SK-N-SH treated with all-trans-retinoic acid at 6 μM for 48 hours (cell line): ENCODE results near the gene CDH4.

Experiments used
- ATAC-seq: fragments of 200-7000 bp; cut with Tn5 transposase; 3 replicates; pipeline ENCODE4 v1.9.1; 2020; ENCODE audit warnings: mild to moderate bottlenecking, moderate library complexity
- ARNTL ChIP-seq: fragments of 450-650 bp; formaldehyde crosslinking; IDR thresholded peaks from 2 replicates; pipeline ENCODE4 v1.5.0; 2020; ENCODE audit warnings: low read depth, mild to moderate bottlenecking, moderate library complexity, borderline replicate concordance
- BACH2 ChIP-seq: fragments of 250-450 bp; sonication (Bioruptor Pico); IDR thresholded peaks from 2 replicates; pipeline ENCODE4 v1.9.0; 2021; ENCODE audit warnings: mild to moderate bottlenecking, borderline replicate concordance
- CSDC2 ChIP-seq: fragments of 250-450 bp; sonication (Bioruptor Pico); IDR thresholded peaks from 2 replicates; pipeline ENCODE4 v1.5.0; 2020; ENCODE audit warnings: mild to moderate bottlenecking, moderate library complexity
- ESRRG ChIP-seq: fragments of 250-450 bp; sonication (Bioruptor Pico); IDR thresholded peaks from 2 replicates; pipeline ENCODE4 v1.6.1; 2021; ENCODE audit warnings: mild to moderate bottlenecking
- GLIS3 ChIP-seq: fragments of 250-450 bp; sonication (Bioruptor Pico); IDR thresholded peaks from 2 replicates; pipeline ENCODE4 v1.5.0; 2020; ENCODE audit warnings: mild to moderate bottlenecking, moderate library complexity
- ISL1 ChIP-seq: fragments of 250-450 bp; sonication (Bioruptor Pico); IDR thresholded peaks from 2 replicates; pipeline ENCODE4 v2.1.2; 2022; ENCODE audit warnings: mild to moderate bottlenecking, moderate library complexity
- OSR1 ChIP-seq: fragments of 250-450 bp; sonication (Bioruptor Pico); IDR thresholded peaks from 2 replicates; pipeline ENCODE4 v1.8.0; 2022; ENCODE audit warnings: moderate library complexity, mild to moderate bottlenecking, inconsistent platforms
- PPARA ChIP-seq: fragments of 250-450 bp; sonication (Bioruptor Pico); IDR thresholded peaks from 2 replicates; pipeline ENCODE4 v1.5.0; 2020; ENCODE audit warnings: mild to moderate bottlenecking, borderline replicate concordance
- RARB ChIP-seq: fragments of 250-450 bp; sonication (Bioruptor Pico); IDR thresholded peaks from 2 replicates; pipeline ENCODE4 v1.8.0; 2021; ENCODE audit warnings: mild to moderate bottlenecking, moderate library complexity
- SNAI2 ChIP-seq: fragments of 250-450 bp; sonication (Bioruptor Pico); IDR thresholded peaks from 2 replicates; pipeline ENCODE4 v1.5.0; 2020; ENCODE audit warnings: mild to moderate bottlenecking, moderate library complexity
- TCF4 ChIP-seq: fragments of 250-450 bp; sonication (Bioruptor Pico); IDR thresholded peaks from 2 replicates; pipeline ENCODE4 v1.8.0; 2021; ENCODE audit warnings: mild to moderate bottlenecking, moderate library complexity, borderline replicate concordance
- ZC3H10 ChIP-seq: fragments of 250-450 bp; sonication (Bioruptor Pico); IDR thresholded peaks from 2 replicates; pipeline ENCODE4 v1.5.1; 2021; ENCODE audit warnings: mild to moderate bottlenecking, moderate library complexity
- ZFP30 ChIP-seq: fragments of 450-650 bp; formaldehyde crosslinking; IDR thresholded peaks from 2 replicates; pipeline ENCODE4 v1.5.0; 2022; ENCODE audit warnings: mild to moderate bottlenecking, moderate library complexity
- ZNF565 ChIP-seq: fragments of 450-650 bp; formaldehyde crosslinking; conservative IDR thresholded peaks from 2 replicates; pipeline ENCODE4 v1.5.0; 2020; ENCODE audit warnings: low read depth, mild to moderate bottlenecking, moderate library complexity
- ZNF70 ChIP-seq: fragments of 450-650 bp; formaldehyde crosslinking; IDR thresholded peaks from 2 replicates; pipeline ENCODE4 v1.5.0; 2020; ENCODE audit warnings: mild to moderate bottlenecking, moderate library complexity
- ZNF8 ChIP-seq: fragments of 450-650 bp; formaldehyde crosslinking; IDR thresholded peaks from 2 replicates; pipeline ENCODE4 v1.5.0; 2020; ENCODE audit warnings: mild to moderate bottlenecking, moderate library complexity
- TF ChIP-seq, protein P1 (sequence below): fragments of 250-450 bp; sonication (Bioruptor Pico); IDR thresholded peaks from 2 replicates; pipeline ENCODE4 v1.8.0; 2020; ENCODE audit warnings: mild to moderate bottlenecking, moderate library complexity, borderline replicate concordance
- TF ChIP-seq, protein P2 (sequence below): fragments of 250-450 bp; sonication (Bioruptor Pico); IDR thresholded peaks from 2 replicates; pipeline ENCODE4 v1.8.0; 2021; ENCODE audit warnings: low read depth, mild to moderate bottlenecking, moderate library complexity, borderline replicate concordance
- TF ChIP-seq, protein P3 (sequence below): fragments of 250-450 bp; sonication (Bioruptor Pico); IDR thresholded peaks from 2 replicates; pipeline ENCODE4 v1.5.1; 2021; ENCODE audit warnings: mild to moderate bottlenecking, moderate library complexity
- TF ChIP-seq, protein P4 (sequence below): fragments of 250-450 bp; sonication (Bioruptor Pico); IDR thresholded peaks from 2 replicates; pipeline ENCODE4 v1.5.0; 2020; ENCODE audit warnings: mild to moderate bottlenecking, moderate library complexity
- TF ChIP-seq, protein P5 (sequence below): fragments of 250-450 bp; sonication (Bioruptor Pico); IDR thresholded peaks from 2 replicates; pipeline ENCODE4 v1.5.1; 2020; ENCODE audit warnings: low read depth, mild to moderate bottlenecking, moderate library complexity

Gene CDH4

DNA sequence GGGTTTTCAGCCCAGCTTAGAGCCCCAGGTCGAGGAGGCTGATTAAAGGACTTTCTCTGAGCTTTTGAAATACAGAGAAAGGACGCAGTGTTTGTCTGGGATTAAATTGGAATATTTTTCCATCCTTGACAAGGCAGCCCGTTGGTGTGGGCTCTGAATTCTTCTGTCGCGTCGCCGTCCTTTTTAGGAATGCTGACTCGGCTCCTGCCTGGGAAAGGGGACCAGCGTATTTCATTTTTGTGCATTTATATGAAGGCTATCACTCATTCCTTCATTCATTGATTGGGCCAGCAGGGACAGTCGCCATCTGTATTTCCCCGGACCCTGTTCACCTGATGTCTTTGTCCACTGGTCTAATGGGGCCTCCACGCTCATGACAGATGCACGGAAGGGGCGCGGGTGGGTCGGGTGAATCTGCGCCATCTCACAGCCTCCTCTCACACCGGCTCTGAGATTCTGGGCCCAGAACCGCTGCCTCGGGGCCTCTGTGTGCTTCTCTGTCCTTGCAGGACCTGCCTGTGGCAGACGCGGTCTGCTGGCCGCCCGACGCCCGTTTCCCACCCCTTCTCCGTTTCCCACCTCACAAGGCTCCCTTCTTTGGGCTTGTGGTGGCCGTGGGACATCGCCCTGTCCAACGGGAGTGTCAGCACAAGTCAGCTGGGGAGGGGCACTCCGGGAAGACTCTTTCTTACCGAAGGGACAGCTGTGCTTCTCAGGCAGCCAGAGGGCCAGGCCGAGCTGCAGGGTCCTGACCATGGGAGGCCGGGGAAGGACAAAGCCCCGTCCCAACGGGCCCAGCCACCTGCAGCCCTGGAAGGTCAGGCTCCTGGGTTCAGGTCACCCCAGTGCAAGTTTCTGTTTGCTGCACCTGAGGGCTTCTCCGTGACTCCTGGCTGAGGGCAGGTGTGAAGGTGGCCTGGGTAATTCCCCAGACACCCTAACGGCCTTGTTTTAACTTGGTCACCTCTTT, 656.3 kb downstream of the CDH4 start:
- TF ChIP-seq BACH2 (no peak), PPARA (CRISPR knock-in tag) (no peak), ZFP30 (CRISPR knock-in tag) (no peak), SNAI2 (CRISPR knock-in tag) (no peak), ESRRG (CRISPR knock-in tag) (no peak), TCF4 (no peak), ISL1 (CRISPR knock-in tag) (no peak), GLIS3 (no peak), ARNTL (no peak), OSR1 (CRISPR knock-in tag) (no peak), ZC3H10 (CRISPR knock-in tag) (no peak), ZNF8 (no peak), CSDC2 (no peak), ZNF70 (CRISPR knock-in tag) (no peak), RARB (no peak)
- TF ChIP-seq, protein P1, sequence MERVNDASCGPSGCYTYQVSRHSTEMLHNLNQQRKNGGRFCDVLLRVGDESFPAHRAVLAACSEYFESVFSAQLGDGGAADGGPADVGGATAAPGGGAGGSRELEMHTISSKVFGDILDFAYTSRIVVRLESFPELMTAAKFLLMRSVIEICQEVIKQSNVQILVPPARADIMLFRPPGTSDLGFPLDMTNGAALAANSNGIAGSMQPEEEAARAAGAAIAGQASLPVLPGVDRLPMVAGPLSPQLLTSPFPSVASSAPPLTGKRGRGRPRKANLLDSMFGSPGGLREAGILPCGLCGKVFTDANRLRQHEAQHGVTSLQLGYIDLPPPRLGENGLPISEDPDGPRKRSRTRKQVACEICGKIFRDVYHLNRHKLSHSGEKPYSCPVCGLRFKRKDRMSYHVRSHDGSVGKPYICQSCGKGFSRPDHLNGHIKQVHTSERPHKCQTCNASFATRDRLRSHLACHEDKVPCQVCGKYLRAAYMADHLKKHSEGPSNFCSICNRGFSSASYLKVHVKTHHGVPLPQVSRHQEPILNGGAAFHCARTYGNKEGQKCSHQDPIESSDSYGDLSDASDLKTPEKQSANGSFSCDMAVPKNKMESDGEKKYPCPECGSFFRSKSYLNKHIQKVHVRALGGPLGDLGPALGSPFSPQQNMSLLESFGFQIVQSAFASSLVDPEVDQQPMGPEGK (CRISPR knock-in tag), result no peak
- TF ChIP-seq, protein P2, sequence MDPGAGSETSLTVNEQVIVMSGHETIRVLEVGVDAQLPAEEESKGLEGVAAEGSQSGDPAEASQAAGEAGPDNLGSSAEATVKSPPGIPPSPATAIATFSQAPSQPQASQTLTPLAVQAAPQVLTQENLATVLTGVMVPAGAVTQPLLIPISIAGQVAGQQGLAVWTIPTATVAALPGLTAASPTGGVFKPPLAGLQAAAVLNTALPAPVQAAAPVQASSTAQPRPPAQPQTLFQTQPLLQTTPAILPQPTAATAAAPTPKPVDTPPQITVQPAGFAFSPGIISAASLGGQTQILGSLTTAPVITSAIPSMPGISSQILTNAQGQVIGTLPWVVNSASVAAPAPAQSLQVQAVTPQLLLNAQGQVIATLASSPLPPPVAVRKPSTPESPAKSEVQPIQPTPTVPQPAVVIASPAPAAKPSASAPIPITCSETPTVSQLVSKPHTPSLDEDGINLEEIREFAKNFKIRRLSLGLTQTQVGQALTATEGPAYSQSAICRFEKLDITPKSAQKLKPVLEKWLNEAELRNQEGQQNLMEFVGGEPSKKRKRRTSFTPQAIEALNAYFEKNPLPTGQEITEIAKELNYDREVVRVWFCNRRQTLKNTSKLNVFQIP (CRISPR knock-in tag), result no peak
- TF ChIP-seq, protein P3, sequence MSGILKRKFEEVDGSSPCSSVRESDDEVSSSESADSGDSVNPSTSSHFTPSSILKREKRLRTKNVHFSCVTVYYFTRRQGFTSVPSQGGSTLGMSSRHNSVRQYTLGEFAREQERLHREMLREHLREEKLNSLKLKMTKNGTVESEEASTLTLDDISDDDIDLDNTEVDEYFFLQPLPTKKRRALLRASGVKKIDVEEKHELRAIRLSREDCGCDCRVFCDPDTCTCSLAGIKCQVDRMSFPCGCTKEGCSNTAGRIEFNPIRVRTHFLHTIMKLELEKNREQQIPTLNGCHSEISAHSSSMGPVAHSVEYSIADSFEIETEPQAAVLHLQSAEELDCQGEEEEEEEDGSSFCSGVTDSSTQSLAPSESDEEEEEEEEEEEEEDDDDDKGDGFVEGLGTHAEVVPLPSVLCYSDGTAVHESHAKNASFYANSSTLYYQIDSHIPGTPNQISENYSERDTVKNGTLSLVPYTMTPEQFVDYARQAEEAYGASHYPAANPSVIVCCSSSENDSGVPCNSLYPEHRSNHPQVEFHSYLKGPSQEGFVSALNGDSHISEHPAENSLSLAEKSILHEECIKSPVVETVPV (CRISPR knock-in tag), result no peak
- TF ChIP-seq, protein P4, sequence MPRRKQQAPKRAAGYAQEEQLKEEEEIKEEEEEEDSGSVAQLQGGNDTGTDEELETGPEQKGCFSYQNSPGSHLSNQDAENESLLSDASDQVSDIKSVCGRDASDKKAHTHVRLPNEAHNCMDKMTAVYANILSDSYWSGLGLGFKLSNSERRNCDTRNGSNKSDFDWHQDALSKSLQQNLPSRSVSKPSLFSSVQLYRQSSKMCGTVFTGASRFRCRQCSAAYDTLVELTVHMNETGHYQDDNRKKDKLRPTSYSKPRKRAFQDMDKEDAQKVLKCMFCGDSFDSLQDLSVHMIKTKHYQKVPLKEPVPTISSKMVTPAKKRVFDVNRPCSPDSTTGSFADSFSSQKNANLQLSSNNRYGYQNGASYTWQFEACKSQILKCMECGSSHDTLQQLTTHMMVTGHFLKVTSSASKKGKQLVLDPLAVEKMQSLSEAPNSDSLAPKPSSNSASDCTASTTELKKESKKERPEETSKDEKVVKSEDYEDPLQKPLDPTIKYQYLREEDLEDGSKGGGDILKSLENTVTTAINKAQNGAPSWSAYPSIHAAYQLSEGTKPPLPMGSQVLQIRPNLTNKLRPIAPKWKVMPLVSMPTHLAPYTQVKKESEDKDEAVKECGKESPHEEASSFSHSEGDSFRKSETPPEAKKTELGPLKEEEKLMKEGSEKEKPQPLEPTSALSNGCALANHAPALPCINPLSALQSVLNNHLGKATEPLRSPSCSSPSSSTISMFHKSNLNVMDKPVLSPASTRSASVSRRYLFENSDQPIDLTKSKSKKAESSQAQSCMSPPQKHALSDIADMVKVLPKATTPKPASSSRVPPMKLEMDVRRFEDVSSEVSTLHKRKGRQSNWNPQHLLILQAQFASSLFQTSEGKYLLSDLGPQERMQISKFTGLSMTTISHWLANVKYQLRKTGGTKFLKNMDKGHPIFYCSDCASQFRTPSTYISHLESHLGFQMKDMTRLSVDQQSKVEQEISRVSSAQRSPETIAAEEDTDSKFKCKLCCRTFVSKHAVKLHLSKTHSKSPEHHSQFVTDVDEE (CRISPR knock-in tag), result no peak
- TF ChIP-seq, protein P5, sequence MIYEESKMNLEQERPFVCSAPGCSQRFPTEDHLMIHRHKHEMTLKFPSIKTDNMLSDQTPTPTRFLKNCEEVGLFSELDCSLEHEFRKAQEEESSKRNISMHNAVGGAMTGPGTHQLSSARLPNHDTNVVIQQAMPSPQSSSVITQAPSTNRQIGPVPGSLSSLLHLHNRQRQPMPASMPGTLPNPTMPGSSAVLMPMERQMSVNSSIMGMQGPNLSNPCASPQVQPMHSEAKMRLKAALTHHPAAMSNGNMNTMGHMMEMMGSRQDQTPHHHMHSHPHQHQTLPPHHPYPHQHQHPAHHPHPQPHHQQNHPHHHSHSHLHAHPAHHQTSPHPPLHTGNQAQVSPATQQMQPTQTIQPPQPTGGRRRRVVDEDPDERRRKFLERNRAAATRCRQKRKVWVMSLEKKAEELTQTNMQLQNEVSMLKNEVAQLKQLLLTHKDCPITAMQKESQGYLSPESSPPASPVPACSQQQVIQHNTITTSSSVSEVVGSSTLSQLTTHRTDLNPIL, result no peak
- ATAC-seq, result no peak

DNA sequence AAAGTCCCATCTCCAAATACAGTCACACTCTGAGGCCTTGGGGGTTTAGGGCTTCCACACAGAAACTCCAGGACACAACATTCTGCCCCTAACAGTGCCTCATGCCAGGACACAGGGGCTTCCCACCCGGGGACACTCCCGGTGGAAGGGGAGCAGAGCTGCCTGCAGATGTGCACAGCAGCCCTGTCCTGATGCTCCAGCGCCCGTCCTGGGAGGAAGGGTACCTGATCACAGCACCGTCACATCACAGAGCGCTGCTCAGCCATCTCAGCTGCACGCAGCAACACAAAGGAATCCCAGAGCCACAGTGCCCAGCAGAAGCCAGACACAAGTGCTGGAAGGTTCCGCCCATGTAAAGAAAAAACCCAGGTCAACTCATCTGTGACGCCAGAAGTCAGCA, 657.0 kb downstream of the CDH4 start:
- TF ChIP-seq, protein P3 (CRISPR knock-in tag), result no peak
- TF ChIP-seq, protein P1 (CRISPR knock-in tag), result no peak
- no peak for TF ChIP-seq ZNF8
- TF ChIP-seq SNAI2 (CRISPR knock-in tag), result no peak
- TF ChIP-seq, protein P4 (CRISPR knock-in tag), result no peak
- TF ChIP-seq ZFP30 (CRISPR knock-in tag), result no peak
- no peak for TF ChIP-seq TCF4
- no peak for TF ChIP-seq ZC3H10 (CRISPR knock-in tag)
- TF ChIP-seq CSDC2, result no peak
- TF ChIP-seq GLIS3, result no peak
- TF ChIP-seq OSR1 (CRISPR knock-in tag), result no peak
- no peak for TF ChIP-seq ESRRG (CRISPR knock-in tag)
- no peak for TF ChIP-seq BACH2
- TF ChIP-seq ZNF70 (CRISPR knock-in tag), result no peak
- no peak for TF ChIP-seq ARNTL
- no peak for TF ChIP-seq ZNF565 (CRISPR knock-in tag)
- ATAC-seq, result no peak
